ENCODE data around the gene FGD3.

The FGD3 gene

DNA sequence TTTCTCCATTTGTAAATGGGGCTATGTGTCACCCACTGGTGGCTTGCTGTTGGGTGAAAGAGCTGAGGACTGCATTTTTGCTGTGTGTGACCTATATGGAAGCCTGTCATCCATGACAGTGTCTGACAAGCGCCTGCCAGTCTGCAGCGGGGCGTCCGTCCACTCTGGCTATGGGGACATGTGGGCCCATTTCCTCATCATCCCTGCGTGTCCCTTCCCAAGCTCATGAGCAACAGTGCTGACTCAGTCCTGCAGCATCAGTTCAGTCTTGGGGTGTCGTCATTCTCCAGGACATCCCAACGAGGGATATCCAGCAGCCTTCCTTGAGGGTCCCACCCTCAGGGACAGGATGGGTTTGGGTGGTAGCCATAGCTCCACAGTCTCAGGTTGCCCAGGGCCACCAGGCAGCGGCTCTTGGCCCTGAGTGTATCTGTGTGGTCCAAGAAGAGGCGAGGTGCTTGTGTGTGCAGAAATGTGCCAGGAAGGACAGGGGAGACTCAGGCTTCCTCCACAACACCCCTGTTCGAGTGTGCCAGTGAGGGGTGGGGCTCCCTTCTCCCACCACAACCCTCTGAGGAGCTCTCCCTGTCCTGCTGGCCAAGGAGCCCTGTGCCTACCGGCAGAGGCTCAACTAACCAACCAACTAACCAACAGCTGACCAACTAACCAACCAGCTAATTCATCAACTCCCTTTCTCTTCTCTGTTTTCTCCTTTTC lies 2.1 kb downstream of the FGD3 start:
- H3K27ac ChIP-seq, result no peak overlapping the region
- TF ChIP-seq CTCF (conservative IDR thresholded peaks at IDR 0.05), result no peak
- no peak for TF ChIP-seq ZFX (IDR thresholded peaks at IDR 0.05)

DNA sequence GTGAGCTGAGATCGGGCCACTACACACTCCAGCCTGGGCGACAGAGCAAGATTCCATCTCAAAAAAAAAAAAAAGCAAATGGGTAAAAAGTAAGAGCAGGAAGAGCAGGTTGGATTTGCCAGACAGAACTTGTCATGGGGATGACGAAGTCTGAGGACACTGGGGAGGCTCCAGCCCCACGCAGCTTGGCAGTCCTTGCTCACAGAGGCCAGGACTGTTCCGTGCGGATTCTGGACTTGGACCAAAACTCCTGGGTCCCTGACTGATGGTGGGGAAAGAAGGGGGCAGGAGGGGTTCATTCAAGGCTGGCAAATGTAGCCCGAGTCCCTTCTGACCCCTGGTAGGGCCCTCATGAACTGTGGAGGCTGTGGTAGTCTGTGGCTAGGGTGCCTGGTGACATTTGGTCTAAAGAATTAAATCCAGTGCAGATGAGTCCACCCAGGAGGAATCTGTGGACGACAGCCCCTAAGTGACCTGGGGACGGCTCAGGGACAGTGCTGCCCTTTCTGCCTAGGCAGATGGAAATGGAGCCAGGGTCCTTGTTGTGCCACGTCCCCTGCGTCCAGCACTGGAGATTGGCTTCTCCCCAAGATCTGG lies 3.1 kb downstream of the FGD3 start:
- no peak overlapping the region for H3K27ac ChIP-seq
- no peak for TF ChIP-seq CTCF (conservative IDR thresholded peaks at IDR 0.05)
- TF ChIP-seq ZFX (IDR thresholded peaks at IDR 0.05), result no peak

- H3K27ac ChIP-seq, result no peak overlapping the region
- TF ChIP-seq CTCF (conservative IDR thresholded peaks at IDR 0.05) (no peak), ZFX (IDR thresholded peaks at IDR 0.05) (no peak)
These were observed 5.7 kb downstream of the FGD3 start for GRCh38 chr9:92952906-92953610.

- no peak overlapping the region for H3K27ac ChIP-seq
- TF ChIP-seq ZFX (IDR thresholded peaks at IDR 0.05) (no peak), CTCF (conservative IDR thresholded peaks at IDR 0.05) (no peak)
These were observed 6.9 kb downstream of the FGD3 start for GRCh38 chr9:92954049-92954861.

GRCh38 chr9:92954886-92955285 lies 7.6 kb downstream of the FGD3 start:
- no peak for TF ChIP-seq CTCF (conservative IDR thresholded peaks at IDR 0.05)
- no peak overlapping the region for H3K27ac ChIP-seq

GRCh38 chr9:92960561-92961290 lies 13.4 kb downstream of the FGD3 start:
- H3K27ac ChIP-seq, result no peak overlapping the region
- TF ChIP-seq ZFX (IDR thresholded peaks at IDR 0.05), result no peak
- TF ChIP-seq CTCF (conservative IDR thresholded peaks at IDR 0.05), result no peak

Data from C4-2B (cell line).